SKM-1 (cell line): Measurements from ENCODE around the gene PHLDB3.
"Not testable (repeated sequence)": the region's sequence is repeated elsewhere in the genome, so short reads cannot be mapped to it uniquely, and the experiment has no call there.

Source experiments
- DNase-seq: peaks from one replicate; lab custom pipeline; 2025; ENCODE audit not compliant: unreplicated experiment; lab: John Stamatoyannopoulos, UW

Gene PHLDB3

GRCh38 chr19:43504426-43505185 lies at the start of gene PHLDB3:
Gene PHLDB3, minus strand, starts transcription at chr19:43504746. Its CDS starts 628 bp downstream, at chr19:43504118.
- no peak for DNase-seq

- DNase-seq = no peak
These were observed 49.1 kb upstream of the PHLDB3 start for GRCh38 chr19:43553656-43554055.

- no peak for DNase-seq
These were observed 48.1 kb upstream of the PHLDB3 start for GRCh38 chr19:43552616-43553015.

GRCh38 chr19:43552198-43552450 lies 47.6 kb upstream of the PHLDB3 start:
- no peak for DNase-seq

- no peak for DNase-seq
These were observed 47.1 kb upstream of the PHLDB3 start for GRCh38 chr19:43551399-43552197.

- no peak for DNase-seq
These were observed 44.2 kb upstream of the PHLDB3 start for GRCh38 chr19:43548706-43549105.

GRCh38 chr19:43547926-43548325 lies 43.4 kb upstream of the PHLDB3 start:
- DNase-seq = not testable (repeated sequence)

- no peak for DNase-seq
These were observed 42.0 kb upstream of the PHLDB3 start for GRCh38 chr19:43546581-43546980.

- no peak for DNase-seq
These were observed 41.4 kb upstream of the PHLDB3 start for GRCh38 chr19:43545981-43546380.

- DNase-seq = no peak
These were observed 40.7 kb upstream of the PHLDB3 start for GRCh38 chr19:43545276-43545675.

- DNase-seq = no peak
These were observed 39.5 kb upstream of the PHLDB3 start for GRCh38 chr19:43544077-43544476.

GRCh38 chr19:43541920-43542650 lies 37.5 kb upstream of the PHLDB3 start:
- no peak for DNase-seq

GRCh38 chr19:43540381-43540780 lies 35.8 kb upstream of the PHLDB3 start:
- DNase-seq = no peak

GRCh38 chr19:43538922-43539321 lies 34.4 kb upstream of the PHLDB3 start:
- DNase-seq = no peak

GRCh38 chr19:43534816-43535761 lies 30.5 kb upstream of the PHLDB3 start:
- no peak for DNase-seq

- no peak for DNase-seq
These were observed 29.8 kb upstream of the PHLDB3 start for GRCh38 chr19:43534305-43534815.

- no peak for DNase-seq
These were observed 29.2 kb upstream of the PHLDB3 start for GRCh38 chr19:43533546-43534304.

GRCh38 chr19:43532962-43533545 lies 28.5 kb upstream of the PHLDB3 start, which contains the start of gene ZNF575:
Gene ZNF575, plus strand, starts transcription at chr19:43533188. Its CDS starts 1,235 bp downstream, at chr19:43534423.
- peak; percentile 29 for DNase-seq

GRCh38 chr19:43532571-43532961 lies 28.0 kb upstream of the PHLDB3 start:
- no peak for DNase-seq
